Measurements from ENCODE around the gene S100A8. TPM values are rescaled to one million over a fixed set of nuclear protein-coding genes. Genes with fewer than 3 reads are reported as not detected.

The S100A8 gene
- total and polyA plus RNA-seq, 9 donors: 5.3 to 60.5 (median 9.1) TPM

GRCh38 chr1:153346077-153346723, 44.7 kb downstream of the S100A8 start:
- Histone ChIP-seq H3K27me3 (no peaks in the 10 kb centered on the region), H3K27ac (no peak overlapping the region), H3K4me1 (ENCODE audit: insufficient read depth) (peaks cover 6% of the 10 kb centered on the region), H3K4me3 (no peak overlapping the region), H3K9me3 (no peaks in the 10 kb centered on the region), H3K36me3 (no peaks in the 10 kb centered on the region)
- DNase-seq: no peak
- intact Hi-C loops (cut with DNase I): loop anchor here in 1 of 4 donors (5.0 kb wide), 1 partner anchor 151 kb away; no protein-coding TSS in a partner anchor
- 81 to 84% (median 83%) methylated on average over 6 of the region's 6 CpGs for WGBS, 3 donors
- TF ChIP-seq EP300 (IDR thresholded peaks at IDR 0.05): no peak
- no peak for TF ChIP-seq POLR2A (IDR thresholded peaks at IDR 0.05)
- no peak for TF ChIP-seq CTCF (IDR thresholded peaks at IDR 0.05)

- Histone ChIP-seq H3K36me3 (no peaks in the 10 kb centered on the region), H3K27me3 (no peaks in the 10 kb centered on the region), H3K4me1 (ENCODE audit: insufficient read depth) (peaks cover 6% of the 10 kb centered on the region), H3K27ac (no peak overlapping the region), H3K9me3 (no peaks in the 10 kb centered on the region), H3K4me3 (no peak overlapping the region)
- TF ChIP-seq CTCF (IDR thresholded peaks at IDR 0.05) (no peak), POLR2A (IDR thresholded peaks at IDR 0.05) (no peak), EP300 (IDR thresholded peaks at IDR 0.05) (no peak)
- intact Hi-C loops (cut with DNase I): loop anchor here in 1 of 4 donors (5.0 kb wide), 1 partner anchor 152 kb away; no protein-coding TSS in a partner anchor
- WGBS, 3 donors: 93 to 94% (median 94%) methylated on average over 14 of the region's 14 CpGs
- DNase-seq: no peak
Observed at GRCh38 chr1:153345187-153346076, 45.4 kb downstream of the S100A8 start.

DNA sequence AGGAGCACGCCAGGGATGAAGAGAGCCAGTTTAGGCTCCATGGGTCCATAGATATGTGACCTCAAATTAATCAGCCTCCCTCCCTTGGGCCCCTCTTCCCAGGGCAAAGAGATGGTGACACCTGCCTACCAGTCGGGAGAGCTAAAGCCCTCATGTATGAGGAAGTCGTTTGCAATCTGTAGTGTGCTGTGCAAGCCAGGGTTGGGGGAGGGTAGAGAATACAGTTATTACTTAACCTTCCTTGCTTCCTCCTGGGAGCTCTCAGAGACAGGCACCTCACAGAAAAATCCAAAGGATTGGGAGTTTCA, 46.2 kb downstream of the S100A8 start:
- H3K9me3 ChIP-seq: no peaks in the 10 kb centered on the region
- no peaks in the 10 kb centered on the region for H3K36me3 ChIP-seq
- no peak overlapping the region for H3K27ac ChIP-seq
- no peak for DNase-seq
- H3K4me1 ChIP-seq (ENCODE audit: insufficient read depth): peaks cover 6% of the 10 kb centered on the region
- TF ChIP-seq POLR2A (IDR thresholded peaks at IDR 0.05): no peak
- no peak for TF ChIP-seq EP300 (IDR thresholded peaks at IDR 0.05)
- TF ChIP-seq CTCF (IDR thresholded peaks at IDR 0.05): no peak
- H3K4me3 ChIP-seq: no peak overlapping the region
- no peaks in the 10 kb centered on the region for H3K27me3 ChIP-seq
- intact Hi-C loops (cut with DNase I): loop anchor here in 1 of 4 donors (5.0 kb wide), 1 partner anchor 153 kb away; no protein-coding TSS in a partner anchor
- WGBS, 3 donors: 58 to 64% (median 62%) methylated on average over 3 of the region's 3 CpGs

GRCh38 chr1:153343811-153344717, 46.8 kb downstream of the S100A8 start:
- Histone ChIP-seq H3K9me3 (no peaks in the 10 kb centered on the region), H3K27ac (no peak overlapping the region), H3K4me1 (ENCODE audit: insufficient read depth) (peaks cover 6% of the 10 kb centered on the region), H3K36me3 (no peaks in the 10 kb centered on the region), H3K4me3 (no peak overlapping the region), H3K27me3 (no peaks in the 10 kb centered on the region)
- TF ChIP-seq CTCF (IDR thresholded peaks at IDR 0.05): no peak
- TF ChIP-seq EP300 (IDR thresholded peaks at IDR 0.05): no peak
- TF ChIP-seq POLR2A (IDR thresholded peaks at IDR 0.05): no peak
- intact Hi-C loops (cut with DNase I): no loop called here
- no peak for DNase-seq
- WGBS, 3 donors: 34 to 37% (median 34%) methylated on average over 9 of the region's 9 CpGs
